ENCODE results near the gene MAN1C1. TPM values are rescaled to one million over a fixed set of nuclear protein-coding genes. Genes with fewer than 3 reads are reported as not detected.

Gene MAN1C1
- total RNA-seq, 1 experiment from 2014 or later = 16.8 TPM

DNA sequence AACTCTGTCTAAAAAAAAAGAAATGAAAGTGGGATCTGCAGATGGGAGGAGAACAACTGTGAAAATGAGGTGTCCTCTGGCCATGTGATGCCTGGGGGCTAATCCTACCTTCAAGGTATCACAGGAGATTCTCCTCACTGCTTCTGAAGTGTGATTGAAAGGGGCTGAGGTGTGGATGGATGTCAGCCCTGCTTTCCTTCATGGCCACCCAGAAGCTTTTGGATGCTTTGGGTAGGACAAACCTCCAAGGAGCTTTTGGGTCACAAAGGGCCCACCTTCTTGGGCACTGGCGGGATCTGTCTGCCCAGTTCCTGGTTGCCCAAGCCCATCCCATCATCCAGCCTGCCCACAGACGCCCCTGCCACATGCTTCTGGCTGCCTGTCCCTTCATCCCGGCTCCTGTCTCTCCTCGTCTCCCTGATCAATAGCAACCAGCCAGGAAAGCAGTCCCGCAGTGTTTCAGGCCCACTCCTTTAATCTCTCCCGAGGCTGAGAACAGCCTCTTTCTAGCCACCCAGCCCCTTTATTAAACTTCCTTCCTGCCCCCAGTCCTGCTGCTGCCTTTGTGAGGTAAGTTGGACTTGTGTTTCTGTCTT is 87.2 kb downstream of the MAN1C1 start:
- peaks cover 81% of the 10 kb centered on the region for H3K4me1 Mint-ChIP-seq
- no peaks in the 10 kb centered on the region for H3K36me3 Mint-ChIP-seq
- no peak overlapping the region for H3K4me3 Mint-ChIP-seq
- ChIA-PET POLR2A (interaction anchor here (0.6 kb wide), 1 partner anchor 43 kb away, joined by 4 read pairs; no protein-coding TSS in a partner anchor), CTCF (interaction anchor here (1.2 to 3.0 kb wide), 3 partner anchors 9 to 85 kb away, joined by 3 to 15 read pairs (median 5); no protein-coding TSS in a partner anchor)
- DNase-seq (ENCODE audit: low spot score) (no peak), ATAC-seq (no peak)
- TF ChIP-seq NFATC4 (CRISPR knock-in tag; IDR thresholded peaks at IDR 0.05) = no peak
- TF ChIP-seq NR3C1 (CRISPR knock-in tag; conservative IDR thresholded peaks at IDR 0.05; ENCODE audit: low read depth) = no peak
- peak overlapping the region; percentile 56 for H3K27ac Mint-ChIP-seq
- H3K27me3 Mint-ChIP-seq (ENCODE audit: low read depth) = no peaks in the 10 kb centered on the region; the same call in 1 of the 2 replicates
- H3K9me3 Mint-ChIP-seq = no peaks in the 10 kb centered on the region

DNA sequence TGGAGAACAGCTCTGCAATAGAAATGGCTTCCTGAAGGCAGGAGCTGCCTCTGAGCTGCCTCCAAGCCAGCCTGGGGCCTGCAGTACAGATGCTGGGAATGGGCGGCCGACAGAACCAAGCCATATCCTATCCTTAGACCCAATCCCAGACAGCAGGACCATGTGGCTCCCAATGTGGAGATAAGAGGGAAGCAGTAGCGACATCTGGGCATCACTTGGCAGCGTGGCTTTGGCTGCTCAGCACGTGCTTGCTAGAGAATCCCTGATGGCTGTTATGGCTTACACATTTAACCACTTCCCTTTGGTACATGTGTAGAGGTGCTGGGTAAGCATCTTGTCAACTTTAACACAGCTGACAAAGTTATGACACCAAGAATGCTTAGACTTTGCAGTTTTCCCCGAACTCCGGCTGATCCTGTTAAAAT is 87.7 kb downstream of the MAN1C1 start:
- peaks cover 86% of the 10 kb centered on the region for H3K4me1 Mint-ChIP-seq
- no peak overlapping the region for H3K4me3 Mint-ChIP-seq
- ChIA-PET CTCF (interaction anchor here (1.0 to 3.0 kb wide), 4 partner anchors 9 to 94 kb away, joined by 3 to 15 read pairs (median 4); no protein-coding TSS in a partner anchor), POLR2A (interaction anchor here (0.6 kb wide), 1 partner anchor 42 kb away, joined by 4 read pairs; no protein-coding TSS in a partner anchor)
- no peaks in the 10 kb centered on the region; the same call in 1 of the 2 replicates for H3K27me3 Mint-ChIP-seq (ENCODE audit: low read depth)
- H3K27ac Mint-ChIP-seq = peak overlapping the region; percentile 56; the same call in 1 of the 2 replicates
- TF ChIP-seq, protein P1, sequence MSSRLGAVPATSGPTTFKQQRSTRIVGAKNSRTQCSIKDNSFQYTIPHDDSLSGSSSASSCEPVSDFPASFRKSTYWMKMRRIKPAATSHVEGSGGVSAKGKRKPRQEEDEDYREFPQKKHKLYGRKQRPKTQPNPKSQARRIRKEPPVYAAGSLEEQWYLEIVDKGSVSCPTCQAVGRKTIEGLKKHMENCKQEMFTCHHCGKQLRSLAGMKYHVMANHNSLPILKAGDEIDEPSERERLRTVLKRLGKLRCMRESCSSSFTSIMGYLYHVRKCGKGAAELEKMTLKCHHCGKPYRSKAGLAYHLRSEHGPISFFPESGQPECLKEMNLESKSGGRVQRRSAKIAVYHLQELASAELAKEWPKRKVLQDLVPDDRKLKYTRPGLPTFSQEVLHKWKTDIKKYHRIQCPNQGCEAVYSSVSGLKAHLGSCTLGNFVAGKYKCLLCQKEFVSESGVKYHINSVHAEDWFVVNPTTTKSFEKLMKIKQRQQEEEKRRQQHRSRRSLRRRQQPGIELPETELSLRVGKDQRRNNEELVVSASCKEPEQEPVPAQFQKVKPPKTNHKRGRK (CRISPR knock-in tag; IDR thresholded peaks at IDR 0.05; ENCODE audit: borderline replicate concordance) = no peak
- no peak for TF ChIP-seq ATF1 (CRISPR knock-in tag; IDR thresholded peaks at IDR 0.05)
- no peak for TF ChIP-seq TP53 (CRISPR knock-in tag; IDR thresholded peaks at IDR 0.05)
- no peak for TF ChIP-seq SMAD4 (CRISPR knock-in tag; IDR thresholded peaks at IDR 0.05)
- TF ChIP-seq PRRX2 (CRISPR knock-in tag; IDR thresholded peaks at IDR 0.05) = no peak
- TF ChIP-seq ZBTB21 (CRISPR knock-in tag; IDR thresholded peaks at IDR 0.05; ENCODE audit: borderline replicate concordance) = no peak
- TF ChIP-seq CBFB (CRISPR knock-in tag; IDR thresholded peaks at IDR 0.05; ENCODE audit: low read depth) = no peak
- H3K36me3 Mint-ChIP-seq = no peaks in the 10 kb centered on the region
- DNase-seq (ENCODE audit: low spot score) (no peak), ATAC-seq (no peak)
- no peaks in the 10 kb centered on the region for H3K9me3 Mint-ChIP-seq

DNA sequence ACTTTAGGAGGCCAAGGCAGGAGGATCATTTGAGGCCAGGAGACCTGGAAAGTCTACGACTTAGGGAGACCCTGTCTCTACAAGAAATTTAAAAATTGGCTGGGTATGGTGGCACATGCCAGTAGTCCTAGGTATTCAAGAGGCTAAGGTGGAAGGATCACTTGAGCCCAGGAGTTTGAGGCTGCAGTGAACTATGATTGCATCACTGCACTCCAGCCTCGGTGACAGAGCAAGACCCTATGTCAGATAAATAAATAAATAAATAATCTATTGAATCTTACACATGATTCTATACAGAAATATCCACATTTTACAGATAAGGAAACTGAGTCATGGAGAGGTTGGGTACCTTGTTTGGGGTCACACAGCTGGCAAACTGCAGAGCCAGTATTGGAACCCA is 89.1 kb downstream of the MAN1C1 start:
- no peaks in the 10 kb centered on the region for H3K36me3 Mint-ChIP-seq
- H3K4me1 Mint-ChIP-seq = peaks cover 81% of the 10 kb centered on the region
- H3K27ac Mint-ChIP-seq = no peak overlapping the region
- no peaks in the 10 kb centered on the region; the same call in 1 of the 2 replicates for H3K27me3 Mint-ChIP-seq (ENCODE audit: low read depth)
- POLR2A ChIA-PET = no interaction called here
- CTCF ChIA-PET = interaction anchor here (1.5 kb wide), 1 partner anchor 97 kb away, joined by 3 read pairs; no protein-coding TSS in a partner anchor
- H3K9me3 Mint-ChIP-seq = no peaks in the 10 kb centered on the region
- DNase-seq (ENCODE audit: low spot score) (no peak), ATAC-seq (no peak)
- no peak for TF ChIP-seq SMAD3 (CRISPR knock-in tag; IDR thresholded peaks at IDR 0.05; ENCODE audit: borderline replicate concordance)
- no peak for TF ChIP-seq FOXP1 (CRISPR knock-in tag; IDR thresholded peaks at IDR 0.05; ENCODE audit: borderline replicate concordance)
- TF ChIP-seq, protein P2, sequence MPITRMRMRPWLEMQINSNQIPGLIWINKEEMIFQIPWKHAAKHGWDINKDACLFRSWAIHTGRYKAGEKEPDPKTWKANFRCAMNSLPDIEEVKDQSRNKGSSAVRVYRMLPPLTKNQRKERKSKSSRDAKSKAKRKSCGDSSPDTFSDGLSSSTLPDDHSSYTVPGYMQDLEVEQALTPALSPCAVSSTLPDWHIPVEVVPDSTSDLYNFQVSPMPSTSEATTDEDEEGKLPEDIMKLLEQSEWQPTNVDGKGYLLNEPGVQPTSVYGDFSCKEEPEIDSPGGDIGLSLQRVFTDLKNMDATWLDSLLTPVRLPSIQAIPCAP (CRISPR knock-in tag; IDR thresholded peaks at IDR 0.05) = no peak
- no peak for TF ChIP-seq ZNF671 (CRISPR knock-in tag; IDR thresholded peaks at IDR 0.05)
- TF ChIP-seq, protein P3, sequence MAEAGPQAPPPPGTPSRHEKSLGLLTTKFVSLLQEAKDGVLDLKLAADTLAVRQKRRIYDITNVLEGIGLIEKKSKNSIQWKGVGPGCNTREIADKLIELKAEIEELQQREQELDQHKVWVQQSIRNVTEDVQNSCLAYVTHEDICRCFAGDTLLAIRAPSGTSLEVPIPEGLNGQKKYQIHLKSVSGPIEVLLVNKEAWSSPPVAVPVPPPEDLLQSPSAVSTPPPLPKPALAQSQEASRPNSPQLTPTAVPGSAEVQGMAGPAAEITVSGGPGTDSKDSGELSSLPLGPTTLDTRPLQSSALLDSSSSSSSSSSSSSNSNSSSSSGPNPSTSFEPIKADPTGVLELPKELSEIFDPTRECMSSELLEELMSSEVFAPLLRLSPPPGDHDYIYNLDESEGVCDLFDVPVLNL (CRISPR knock-in tag; IDR thresholded peaks at IDR 0.05; ENCODE audit: borderline replicate concordance, low read depth) = no peak
- TF ChIP-seq JUN (CRISPR knock-in tag; IDR thresholded peaks at IDR 0.05) = no peak
- TF ChIP-seq ZNF317 (CRISPR knock-in tag; IDR thresholded peaks at IDR 0.05; ENCODE audit: borderline replicate concordance, low read depth) = no peak
- TF ChIP-seq, protein P4, sequence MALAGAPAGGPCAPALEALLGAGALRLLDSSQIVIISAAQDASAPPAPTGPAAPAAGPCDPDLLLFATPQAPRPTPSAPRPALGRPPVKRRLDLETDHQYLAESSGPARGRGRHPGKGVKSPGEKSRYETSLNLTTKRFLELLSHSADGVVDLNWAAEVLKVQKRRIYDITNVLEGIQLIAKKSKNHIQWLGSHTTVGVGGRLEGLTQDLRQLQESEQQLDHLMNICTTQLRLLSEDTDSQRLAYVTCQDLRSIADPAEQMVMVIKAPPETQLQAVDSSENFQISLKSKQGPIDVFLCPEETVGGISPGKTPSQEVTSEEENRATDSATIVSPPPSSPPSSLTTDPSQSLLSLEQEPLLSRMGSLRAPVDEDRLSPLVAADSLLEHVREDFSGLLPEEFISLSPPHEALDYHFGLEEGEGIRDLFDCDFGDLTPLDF (CRISPR knock-in tag; IDR thresholded peaks at IDR 0.05) = no peak
- H3K4me3 Mint-ChIP-seq = no peak overlapping the region

Data from WTC11 (cell line).